ENCODE measurements around the gene MAPK13.

DNA sequence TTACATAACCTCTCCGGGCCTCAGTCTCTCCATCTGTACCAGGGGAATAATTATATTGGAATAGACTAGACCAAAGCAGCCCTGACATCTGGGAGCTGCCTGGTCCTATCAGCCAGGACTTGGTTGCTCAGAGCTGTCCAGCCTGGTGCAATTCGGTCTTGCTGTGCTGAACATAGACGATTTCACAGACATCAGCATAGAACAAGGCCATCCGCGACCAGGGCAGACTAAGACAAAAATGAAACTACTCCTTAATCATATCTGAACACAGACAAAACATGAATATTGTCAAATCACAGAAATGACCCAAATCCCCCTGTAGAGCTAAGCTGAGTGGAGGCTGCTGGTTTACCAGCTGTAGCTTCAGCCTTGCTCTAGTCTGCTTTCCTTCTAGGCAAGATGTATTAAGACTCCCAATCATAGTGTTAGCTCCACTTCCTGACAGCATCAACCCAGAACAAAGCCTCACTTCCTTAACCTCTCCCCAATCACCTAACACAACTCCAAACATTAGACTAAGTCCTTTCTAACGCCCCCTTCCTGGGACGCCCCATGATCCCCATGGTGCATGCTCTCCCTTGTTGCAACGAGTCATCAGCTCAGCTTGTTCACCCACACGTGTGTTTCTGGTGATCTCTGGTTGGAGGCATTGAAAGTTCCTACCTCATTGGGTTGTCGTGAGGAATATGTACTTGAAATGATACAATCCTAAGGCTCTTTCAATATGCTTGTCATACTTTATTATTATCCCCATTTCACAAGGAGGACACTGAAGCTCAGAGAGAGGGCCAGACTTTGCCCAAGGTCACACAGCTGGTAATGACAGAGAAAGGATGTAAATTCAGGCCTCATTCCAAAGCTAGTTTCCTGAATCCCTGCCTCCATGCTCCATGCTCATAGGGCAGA, 3.5 kb upstream of the MAPK13 start:
- TF ChIP-seq PPARA (CRISPR knock-in tag; IDR thresholded peaks at IDR 0.05; ENCODE audit: borderline replicate concordance) (no peak), ARNTL (CRISPR knock-in tag; IDR thresholded peaks at IDR 0.05; ENCODE audit: borderline replicate concordance, low read depth) (no peak), CSDC2 (CRISPR knock-in tag; IDR thresholded peaks at IDR 0.05) (no peak), SNAI2 (CRISPR knock-in tag; IDR thresholded peaks at IDR 0.05) (no peak), ZFP3 (CRISPR knock-in tag; IDR thresholded peaks at IDR 0.05) (no peak), TCF4 (CRISPR knock-in tag; IDR thresholded peaks at IDR 0.05; ENCODE audit: borderline replicate concordance) (no peak), ZC3H10 (CRISPR knock-in tag; IDR thresholded peaks at IDR 0.05) (no peak), RARB (CRISPR knock-in tag; IDR thresholded peaks at IDR 0.05) (no peak), OSR1 (CRISPR knock-in tag; IDR thresholded peaks at IDR 0.05) (no peak), TOX (CRISPR knock-in tag; IDR thresholded peaks at IDR 0.05; ENCODE audit: borderline replicate concordance) (no peak), ZFP30 (CRISPR knock-in tag; IDR thresholded peaks at IDR 0.05) (no peak)
- TF ChIP-seq, protein P1, sequence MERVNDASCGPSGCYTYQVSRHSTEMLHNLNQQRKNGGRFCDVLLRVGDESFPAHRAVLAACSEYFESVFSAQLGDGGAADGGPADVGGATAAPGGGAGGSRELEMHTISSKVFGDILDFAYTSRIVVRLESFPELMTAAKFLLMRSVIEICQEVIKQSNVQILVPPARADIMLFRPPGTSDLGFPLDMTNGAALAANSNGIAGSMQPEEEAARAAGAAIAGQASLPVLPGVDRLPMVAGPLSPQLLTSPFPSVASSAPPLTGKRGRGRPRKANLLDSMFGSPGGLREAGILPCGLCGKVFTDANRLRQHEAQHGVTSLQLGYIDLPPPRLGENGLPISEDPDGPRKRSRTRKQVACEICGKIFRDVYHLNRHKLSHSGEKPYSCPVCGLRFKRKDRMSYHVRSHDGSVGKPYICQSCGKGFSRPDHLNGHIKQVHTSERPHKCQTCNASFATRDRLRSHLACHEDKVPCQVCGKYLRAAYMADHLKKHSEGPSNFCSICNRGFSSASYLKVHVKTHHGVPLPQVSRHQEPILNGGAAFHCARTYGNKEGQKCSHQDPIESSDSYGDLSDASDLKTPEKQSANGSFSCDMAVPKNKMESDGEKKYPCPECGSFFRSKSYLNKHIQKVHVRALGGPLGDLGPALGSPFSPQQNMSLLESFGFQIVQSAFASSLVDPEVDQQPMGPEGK (CRISPR knock-in tag; IDR thresholded peaks at IDR 0.05; ENCODE audit: borderline replicate concordance): no peak

All from SK-N-SH treated with all-trans-retinoic acid at 6 μM for 48 hours (cell line).